Measurements from ENCODE around the gene CCDC122.

DNA sequence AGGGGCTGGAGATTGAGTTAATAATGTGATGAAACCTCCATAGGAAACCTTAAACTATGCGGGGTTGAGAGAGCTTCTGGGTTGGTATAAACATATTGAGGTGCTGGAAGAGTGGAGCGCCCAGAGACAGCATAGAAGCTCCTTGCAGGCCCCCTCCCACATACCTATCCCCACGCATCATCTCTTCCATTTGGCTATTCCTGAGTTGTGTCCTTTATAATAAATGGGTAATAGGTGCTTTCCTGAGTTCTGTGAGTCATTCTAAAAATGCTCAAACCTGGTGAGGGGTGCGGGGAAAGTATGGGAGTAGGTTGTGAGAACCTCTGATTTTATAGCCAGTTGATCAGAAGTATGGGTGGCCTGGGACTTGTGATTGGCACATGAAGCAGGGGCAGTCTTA, 14.6 kb downstream of the CCDC122 start:
- TF ChIP-seq RAD21 (conservative IDR thresholded peaks at IDR 0.05 in 1 of 2, IDR thresholded peaks at IDR 0.05 in 1 of 2) (no peak), CHD2 (IDR thresholded peaks at IDR 0.05; ENCODE audit: low read length, partially characterized antibody) (no peak), MAFK (IDR thresholded peaks at IDR 0.05; ENCODE audit: partially characterized antibody) (no peak), MYC (IDR thresholded peaks at IDR 0.05; ENCODE audit: borderline replicate concordance, low read length) (no peak), POLR2A (IDR thresholded peaks at IDR 0.05; ENCODE audit: low read length) (no peak), RCOR1 (IDR thresholded peaks at IDR 0.05; ENCODE audit: low read depth, low read length) (no peak), EP300 (IDR thresholded peaks at IDR 0.05) (no peak), MAZ (IDR thresholded peaks at IDR 0.05; ENCODE audit: borderline replicate concordance, low read depth, low read length) (no peak), KDM1A (IDR thresholded peaks at IDR 0.05; ENCODE audit: low read depth) (no peak)
- TF ChIP-seq, protein P1, sequence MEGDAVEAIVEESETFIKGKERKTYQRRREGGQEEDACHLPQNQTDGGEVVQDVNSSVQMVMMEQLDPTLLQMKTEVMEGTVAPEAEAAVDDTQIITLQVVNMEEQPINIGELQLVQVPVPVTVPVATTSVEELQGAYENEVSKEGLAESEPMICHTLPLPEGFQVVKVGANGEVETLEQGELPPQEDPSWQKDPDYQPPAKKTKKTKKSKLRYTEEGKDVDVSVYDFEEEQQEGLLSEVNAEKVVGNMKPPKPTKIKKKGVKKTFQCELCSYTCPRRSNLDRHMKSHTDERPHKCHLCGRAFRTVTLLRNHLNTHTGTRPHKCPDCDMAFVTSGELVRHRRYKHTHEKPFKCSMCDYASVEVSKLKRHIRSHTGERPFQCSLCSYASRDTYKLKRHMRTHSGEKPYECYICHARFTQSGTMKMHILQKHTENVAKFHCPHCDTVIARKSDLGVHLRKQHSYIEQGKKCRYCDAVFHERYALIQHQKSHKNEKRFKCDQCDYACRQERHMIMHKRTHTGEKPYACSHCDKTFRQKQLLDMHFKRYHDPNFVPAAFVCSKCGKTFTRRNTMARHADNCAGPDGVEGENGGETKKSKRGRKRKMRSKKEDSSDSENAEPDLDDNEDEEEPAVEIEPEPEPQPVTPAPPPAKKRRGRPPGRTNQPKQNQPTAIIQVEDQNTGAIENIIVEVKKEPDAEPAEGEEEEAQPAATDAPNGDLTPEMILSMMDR (IDR thresholded peaks at IDR 0.05), result no peak

Data from A549 (cell line).